CD4-positive, alpha-beta memory T cell (primary cell): ENCODE measurements around the gene ACOX1. TPM values are rescaled to one million over a fixed set of nuclear protein-coding genes. Genes with fewer than 3 reads are reported as not detected.

Experiments used
- CTCF ChIA-PET: fragments of 350-600 bp; sonication (Branson Sonifier 250); formaldehyde crosslinking; loops from one replicate; lab custom pipeline; 2021; ENCODE audit warnings: inconsistent platforms; ENCODE audit not compliant: partially characterized antibody; lab: Charles Lee
- POLR2A ChIA-PET: fragments of 350-600 bp; sonication (Branson Sonifier 250); formaldehyde crosslinking; loops from one replicate; lab custom pipeline; 2021; ENCODE audit not compliant: partially characterized antibody; lab: Charles Lee
- DNase-seq, 5 donors: peaks; one replicate each; pipeline versions ENCODE4 v3.0.0 to v3.0.0-alpha.2; 2020 to 2022; ENCODE audit warnings: mixed read lengths in 1 of 5
- H3K27ac ChIP-seq: one replicate; pipeline ENCODE4 v1.7.0; 2013; ENCODE audit warnings: low read depth, low read length
- H3K27me3 ChIP-seq: 2 replicates; pipeline ENCODE4 v1.7.0; 2013; ENCODE audit warnings: mild to moderate bottlenecking, low read length, moderate library complexity; ENCODE audit not compliant: insufficient read depth
- H3K36me3 ChIP-seq: 2 replicates; pipeline ENCODE4 v1.7.0; 2013; ENCODE audit warnings: mild to moderate bottlenecking, low read length, moderate library complexity; ENCODE audit not compliant: insufficient read depth
- H3K4me1 ChIP-seq: 2 replicates; pipeline ENCODE4 v1.7.0; 2013; ENCODE audit warnings: mild to moderate bottlenecking, low read length, moderate library complexity; ENCODE audit not compliant: insufficient read depth
- H3K4me3 ChIP-seq, 2 donors: one replicate each; pipeline ENCODE4 v1.7.0; 2013; ENCODE audit warnings: low read length in 2 of 2, mild to moderate bottlenecking in 1 of 2
- H3K9me3 ChIP-seq, 2 donors: one replicate each; pipeline ENCODE4 v1.7.0; 2013; ENCODE audit warnings: low read length in 2 of 2, control low read depth in 1 of 2; ENCODE audit not compliant: control insufficient read depth in 1 of 2
- H3K27ac Mint-ChIP-seq, 7 donors: one replicate each; pipeline ENCODE4 v1.8.0; 2020 to 2021; ENCODE audit warnings: mixed read lengths in 7 of 7, mild to moderate bottlenecking in 6 of 7, inconsistent platforms in 3 of 7, moderate library complexity in 3 of 7
- H3K27me3 Mint-ChIP-seq, 2 donors: one replicate each; pipeline ENCODE4 v1.8.0; 2020 to 2021; ENCODE audit warnings: mixed read lengths in 2 of 2
- H3K36me3 Mint-ChIP-seq, 2 donors: one replicate each; pipeline ENCODE4 v1.8.0; 2020 to 2021; ENCODE audit warnings: mixed read lengths in 2 of 2, inconsistent platforms in 1 of 2, mild to moderate bottlenecking in 1 of 2
- H3K4me1 Mint-ChIP-seq, 4 donors: one replicate each; pipeline ENCODE4 v1.8.0; 2020 to 2021; ENCODE audit warnings: mixed read lengths in 4 of 4, mild to moderate bottlenecking in 1 of 4
- H3K4me3 Mint-ChIP-seq, 8 donors: one replicate each; pipeline ENCODE4 v1.8.0; 2020 to 2021; ENCODE audit warnings: mixed read lengths in 8 of 8, mild to moderate bottlenecking in 7 of 8, moderate library complexity in 6 of 8, inconsistent platforms in 3 of 8
- H3K9me3 Mint-ChIP-seq, 8 donors: one replicate each; pipeline ENCODE4 v1.8.0; 2020 to 2021; ENCODE audit warnings: mixed read lengths in 8 of 8, mild to moderate bottlenecking in 5 of 8, inconsistent platforms in 3 of 8, moderate library complexity in 1 of 8
- intact Hi-C: fragments of 100-400 bp; cut with micrococcal nuclease; formaldehyde crosslinking; loops from one replicate; pipeline ENCODE4 v1.15.1; 2023
- polyA plus RNA-seq, 2 donors: library from polyadenylated mRNA; unstranded; fragments of 300-500 nt; fragmentation: Illumina TruSeq; gene quantifications; one replicate each; pipeline ENCODE4 v1.2.3, GENCODE V29; 2021
- total RNA-seq, 2 experiments: library from RNA; stranded (reverse); gene quantifications; one replicate each; pipeline ENCODE4 v1.2.3, GENCODE V29; 2021

Gene ACOX1
- total and polyA plus RNA-seq, 4 experiments from 2014 or later: 10.2 to 31.7 (median 22.4) TPM

DNA sequence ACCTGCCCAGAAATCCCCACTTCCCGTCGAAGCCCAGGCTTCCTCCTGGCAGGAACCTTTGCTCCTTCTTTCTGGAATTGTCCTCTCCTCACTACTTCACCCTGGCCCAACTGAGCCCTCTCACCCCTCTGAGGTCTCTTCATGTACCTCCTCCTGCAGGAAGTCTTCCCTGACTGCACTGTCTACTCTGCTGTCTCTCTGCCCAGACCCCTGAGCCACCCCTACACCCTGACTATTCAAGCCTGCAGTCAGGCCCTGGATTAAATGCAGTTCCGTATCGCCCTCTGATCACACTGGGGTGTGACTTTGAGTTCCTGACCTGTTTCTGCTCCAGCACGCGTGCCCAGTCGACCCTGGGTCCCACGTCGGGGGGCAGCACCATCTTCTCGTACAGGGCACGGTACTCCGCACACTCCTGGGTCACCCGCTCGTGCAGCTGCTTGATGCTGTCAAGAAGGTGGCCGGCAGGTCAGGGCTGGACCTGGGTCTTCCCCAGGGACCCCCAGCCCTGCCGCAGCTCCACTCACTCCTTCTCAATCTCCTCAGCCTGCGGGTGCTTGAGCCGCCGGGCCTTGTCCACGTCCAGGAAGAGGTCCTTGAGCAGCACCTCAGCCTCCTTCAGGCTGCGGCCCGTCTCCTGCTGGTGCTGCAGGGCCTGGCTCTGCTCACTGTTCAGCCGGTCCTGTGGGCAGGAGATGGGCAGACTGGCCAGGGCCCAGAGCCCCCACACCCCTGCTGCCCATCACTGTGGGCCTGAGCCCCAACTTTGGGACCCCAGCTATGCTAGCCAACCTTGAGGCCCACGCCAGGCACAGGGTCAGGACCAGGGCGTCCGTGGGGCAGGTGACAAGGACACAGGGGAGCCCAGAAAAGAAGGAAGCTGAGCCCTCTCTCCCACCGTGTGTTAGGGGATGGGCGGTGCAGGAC lies 44.3 kb upstream of the ACOX1 start:
- Mint-ChIP-seq H3K4me1 (no peaks in the 10 kb centered on the region), H3K27me3 (no peaks in the 10 kb centered on the region), H3K4me3 (peak overlapping the region in 1 of 8 donors; percentile 58), H3K27ac (no peak overlapping the region), H3K36me3 (no peaks in the 10 kb centered on the region), H3K9me3 (no peaks in the 10 kb centered on the region)
- no peak overlapping the region for H3K27ac ChIP-seq
- H3K27me3 ChIP-seq: no peaks in the 10 kb centered on the region
- no peaks in the 10 kb centered on the region for H3K36me3 ChIP-seq
- no peak overlapping the region for H3K4me3 ChIP-seq
- POLR2A ChIA-PET: no interaction called here
- H3K4me1 ChIP-seq: no peaks in the 10 kb centered on the region
- no peak for DNase-seq
- intact Hi-C loops: no loop called here
- CTCF ChIA-PET: interaction anchor here (2.4 kb wide), 1 partner anchor 9 kb away, joined by 12 read pairs; no protein-coding TSS in a partner anchor
- no peaks in the 10 kb centered on the region for H3K9me3 ChIP-seq

DNA sequence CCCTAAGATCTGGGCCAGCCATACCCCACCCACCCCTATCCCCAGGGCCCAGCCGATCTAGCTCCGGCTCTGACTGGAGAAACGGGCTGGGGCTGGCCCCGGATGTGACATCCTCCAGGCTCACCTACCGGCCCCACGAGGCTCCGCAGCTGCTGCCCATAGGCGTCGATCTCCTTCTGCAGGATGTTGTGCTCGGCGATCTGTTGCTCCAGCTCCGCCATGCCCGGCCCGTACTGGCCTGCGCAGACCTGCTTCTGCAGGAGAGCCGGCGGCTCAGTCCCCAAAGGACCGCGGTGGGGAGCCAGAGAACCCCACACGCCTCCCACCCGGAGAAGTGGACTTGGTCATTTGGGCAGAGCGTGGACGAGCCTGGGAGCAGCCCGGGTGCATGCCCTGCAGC lies 43.3 kb upstream of the ACOX1 start:
- H3K4me1 ChIP-seq: no peaks in the 10 kb centered on the region
- H3K27me3 ChIP-seq: no peaks in the 10 kb centered on the region
- H3K36me3 ChIP-seq: no peaks in the 10 kb centered on the region
- H3K27ac ChIP-seq: no peak overlapping the region
- no peak overlapping the region for H3K4me3 ChIP-seq
- no peaks in the 10 kb centered on the region for H3K27me3 Mint-ChIP-seq
- H3K4me3 Mint-ChIP-seq: no peak overlapping the region
- H3K9me3 ChIP-seq: no peaks in the 10 kb centered on the region
- no peak for DNase-seq
- no peaks in the 10 kb centered on the region for H3K9me3 Mint-ChIP-seq
- intact Hi-C loops: no loop called here
- no peak overlapping the region for H3K27ac Mint-ChIP-seq
- CTCF ChIA-PET: interaction anchor here (2.4 kb wide), 1 partner anchor 8 kb away, joined by 12 read pairs; no protein-coding TSS in a partner anchor
- POLR2A ChIA-PET: no interaction called here
- no peaks in the 10 kb centered on the region for H3K36me3 Mint-ChIP-seq
- H3K4me1 Mint-ChIP-seq: no peaks in the 10 kb centered on the region

DNA sequence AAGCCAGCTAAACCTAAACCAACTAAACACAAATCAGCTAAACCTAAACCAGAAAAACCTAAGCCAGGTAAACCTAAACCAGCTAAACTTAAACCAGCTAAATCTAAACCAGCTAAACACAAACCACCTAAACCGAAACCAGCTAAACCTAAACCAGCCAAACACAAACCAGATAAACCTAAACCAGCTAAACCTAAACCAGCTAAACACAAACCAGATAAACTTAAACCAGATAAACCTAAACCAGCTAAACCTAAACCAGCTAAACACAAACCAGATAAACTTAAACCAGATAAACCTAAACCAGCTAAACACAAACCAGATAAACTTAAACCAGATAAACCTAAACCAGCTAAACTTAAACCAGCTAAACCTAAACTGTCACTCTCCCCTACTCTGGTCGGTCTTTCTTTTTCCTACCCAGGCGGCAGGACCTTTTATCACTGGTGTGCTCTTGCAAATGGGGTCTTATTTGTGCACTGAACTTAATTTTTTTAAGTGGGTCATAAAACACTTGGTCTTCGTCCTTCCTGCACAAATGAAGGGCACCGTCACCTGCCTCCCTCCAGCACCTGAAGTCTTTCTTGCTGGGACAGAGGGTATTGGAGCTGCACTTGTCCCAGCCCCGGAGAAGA lies 41.0 kb upstream of the ACOX1 start:
- POLR2A ChIA-PET: interaction anchor here (0.9 kb wide), 1 partner anchor 53 kb away, joined by 3 read pairs; the partner anchor contains the start of gene SRP68
- Histone ChIP-seq H3K9me3 (no peaks in the 10 kb centered on the region), H3K4me1 (no peaks in the 10 kb centered on the region), H3K27me3 (no peaks in the 10 kb centered on the region), H3K36me3 (no peaks in the 10 kb centered on the region), H3K27ac (no peak overlapping the region), H3K4me3 (no peak overlapping the region)
- no peaks in the 10 kb centered on the region for H3K4me1 Mint-ChIP-seq
- no peaks in the 10 kb centered on the region for H3K9me3 Mint-ChIP-seq
- intact Hi-C loops: no loop called here
- CTCF ChIA-PET: interaction anchor here (0.9 to 3.6 kb wide), 9 partner anchors 10 to 379 kb away, joined by 3 to 21 read pairs (median 5); partner anchors contain the start of gene MRPL38
- no peak overlapping the region for H3K4me3 Mint-ChIP-seq
- DNase-seq: no peak
- H3K27ac Mint-ChIP-seq: peak overlapping the region in 4 of 7 donors; percentile 9 to 75 (median 42)
- no peaks in the 10 kb centered on the region for H3K36me3 Mint-ChIP-seq
- no peaks in the 10 kb centered on the region for H3K27me3 Mint-ChIP-seq

DNA sequence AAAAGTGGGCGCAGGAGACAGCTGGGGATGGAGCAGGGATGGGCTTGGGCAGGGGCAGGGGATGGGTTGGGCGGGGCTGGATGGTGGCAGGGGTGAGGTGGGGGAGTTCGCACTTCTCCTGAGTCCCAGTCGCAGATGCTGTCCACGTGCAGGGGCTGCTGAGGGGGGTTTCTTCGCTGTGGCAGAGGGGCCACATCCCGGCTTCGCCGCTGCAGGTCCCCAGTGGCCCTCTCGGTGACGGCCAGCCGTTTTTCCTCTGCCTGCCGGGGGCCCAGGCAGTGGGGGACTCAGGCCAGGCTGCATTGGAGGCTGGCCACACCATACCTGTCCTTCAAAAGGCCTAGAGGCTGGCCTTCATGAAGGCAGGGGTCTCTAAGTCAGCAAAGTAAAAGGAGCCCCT lies 39.8 kb upstream of the ACOX1 start:
- Histone ChIP-seq H3K9me3 (no peaks in the 10 kb centered on the region), H3K27me3 (no peaks in the 10 kb centered on the region), H3K4me3 (no peak overlapping the region), H3K27ac (no peak overlapping the region), H3K4me1 (peaks cover 7% of the 10 kb centered on the region), H3K36me3 (no peaks in the 10 kb centered on the region)
- POLR2A ChIA-PET: interaction anchor here (1.5 kb wide), 1 partner anchor 11 kb away, joined by 3 read pairs; no protein-coding TSS in a partner anchor
- Mint-ChIP-seq H3K9me3 (no peaks in the 10 kb centered on the region), H3K27me3 (no peaks in the 10 kb centered on the region), H3K4me3 (no peak overlapping the region), H3K4me1 (peaks cover 2 to 7% (median 6%) of the 10 kb centered on the region in 4 donors), H3K36me3 (no peaks in the 10 kb centered on the region), H3K27ac (peak overlapping the region in 1 of 7 donors; percentile 82)
- DNase-seq: no peak
- CTCF ChIA-PET: interaction anchor here (1.0 to 3.6 kb wide), 7 partner anchors 9 to 380 kb away, joined by 3 to 21 read pairs (median 5); partner anchors contain the start of gene MRPL38
- intact Hi-C loops: no loop called here

DNA sequence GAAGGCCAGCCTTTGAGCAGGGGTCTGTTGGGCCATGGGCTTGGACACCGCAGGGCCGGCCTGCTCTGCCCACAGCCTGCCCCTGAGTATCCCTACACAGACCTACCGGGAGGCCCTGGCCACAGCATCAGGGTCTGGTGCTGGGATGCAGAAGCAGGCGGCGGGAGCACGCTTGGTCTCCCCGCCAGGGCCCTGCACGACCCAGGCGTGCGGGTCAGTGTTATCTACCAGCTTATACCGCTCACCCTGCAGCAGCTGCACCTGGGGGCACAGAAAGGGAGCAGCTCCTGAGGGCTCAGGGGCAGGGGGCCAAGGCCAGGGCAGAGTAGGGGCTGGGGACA lies 39.3 kb upstream of the ACOX1 start:
- POLR2A ChIA-PET: interaction anchor here (1.5 kb wide), 1 partner anchor 11 kb away, joined by 3 read pairs; no protein-coding TSS in a partner anchor
- Mint-ChIP-seq H3K36me3 (no peaks in the 10 kb centered on the region), H3K4me3 (no peak overlapping the region)

DNA sequence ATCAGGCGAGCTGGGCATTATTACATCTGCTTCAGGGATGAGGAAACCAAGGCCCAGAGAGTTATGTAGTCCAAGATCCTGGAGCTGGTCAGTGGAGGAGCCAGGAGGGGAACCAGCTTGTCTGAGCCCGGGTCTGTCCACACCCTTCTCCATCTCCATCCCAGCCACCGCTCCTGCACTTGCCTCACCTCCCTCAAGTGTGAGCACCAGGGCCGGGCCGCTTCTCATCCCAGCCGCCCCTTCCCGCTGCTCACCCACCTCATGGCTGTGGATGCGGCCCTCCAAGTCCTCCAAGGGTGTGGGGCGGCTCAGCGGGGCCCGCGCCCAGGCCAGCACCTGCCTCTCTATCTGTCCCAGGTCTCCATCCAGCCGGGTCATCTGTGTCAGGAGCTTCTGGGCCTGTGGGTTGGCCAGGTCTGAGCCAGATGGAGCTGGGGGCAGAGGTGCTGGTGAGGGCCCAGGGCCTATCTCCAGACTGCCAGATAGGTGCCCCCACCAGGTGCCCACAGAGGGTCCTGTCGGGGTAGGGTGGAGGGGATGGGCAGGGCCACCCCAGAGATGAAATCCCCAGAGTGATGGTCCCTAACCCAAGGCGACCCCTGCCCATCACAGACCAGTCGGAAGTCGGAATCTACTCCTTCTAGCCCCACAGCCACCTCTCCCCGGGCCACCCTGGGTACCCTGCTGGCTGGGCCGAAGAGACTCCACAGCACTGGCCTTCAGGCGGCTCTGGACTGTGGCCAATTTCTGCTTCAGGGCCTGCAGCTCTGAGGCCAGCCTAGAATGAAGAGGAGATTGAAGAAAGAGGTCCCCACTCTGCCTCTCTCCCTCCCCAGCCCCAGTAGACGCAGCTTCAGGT lies 38.7 kb upstream of the ACOX1 start:
- POLR2A ChIA-PET: interaction anchor here (1.5 kb wide), 1 partner anchor 12 kb away, joined by 3 read pairs; no protein-coding TSS in a partner anchor

More for the DNA sequence above, 39.3 kb upstream of the ACOX1 start:
- peaks cover 8% of the 10 kb centered on the region for H3K4me1 ChIP-seq
- Mint-ChIP-seq H3K4me1 (peaks cover 2 to 7% (median 6%) of the 10 kb centered on the region in 4 donors), H3K9me3 (no peaks in the 10 kb centered on the region), H3K27me3 (no peaks in the 10 kb centered on the region), H3K27ac (peak overlapping the region in 1 of 7 donors; percentile 82)
- intact Hi-C loops: no loop called here
- H3K36me3 ChIP-seq: no peaks in the 10 kb centered on the region
- H3K9me3 ChIP-seq: no peaks in the 10 kb centered on the region
- CTCF ChIA-PET: interaction anchor here (1.4 to 11.7 kb wide), 4 partner anchors 9 to 281 kb away, joined by 4 to 168 read pairs (median 14); partner anchors contain the start of gene MRPL38
- no peak overlapping the region for H3K27ac ChIP-seq
- DNase-seq: no peak
- H3K4me3 ChIP-seq: no peak overlapping the region
- no peaks in the 10 kb centered on the region for H3K27me3 ChIP-seq

More for the DNA sequence above, 38.7 kb upstream of the ACOX1 start:
- CTCF ChIA-PET: interaction anchor here (3.6 to 11.7 kb wide), 2 partner anchors 8 to 282 kb away, joined by 21 to 168 read pairs; no protein-coding TSS in a partner anchor
- Histone ChIP-seq H3K27me3 (no peaks in the 10 kb centered on the region), H3K4me1 (peaks cover 8% of the 10 kb centered on the region), H3K36me3 (no peaks in the 10 kb centered on the region), H3K9me3 (no peaks in the 10 kb centered on the region), H3K4me3 (no peak overlapping the region), H3K27ac (no peak overlapping the region)
- peaks cover 2 to 7% (median 6%) of the 10 kb centered on the region in 4 donors for H3K4me1 Mint-ChIP-seq
- DNase-seq: no peak
- intact Hi-C loops: no loop called here
- no peaks in the 10 kb centered on the region for H3K36me3 Mint-ChIP-seq
- H3K27ac Mint-ChIP-seq: no peak overlapping the region
- no peaks in the 10 kb centered on the region for H3K9me3 Mint-ChIP-seq
- H3K4me3 Mint-ChIP-seq: no peak overlapping the region
- no peaks in the 10 kb centered on the region for H3K27me3 Mint-ChIP-seq
